ENCODE measurements around the gene DNMT3B. TPM values are rescaled to one million over a fixed set of nuclear protein-coding genes. Genes with fewer than 3 reads are reported as not detected.
"Not testable (repeated sequence)": the region's sequence is repeated elsewhere in the genome, so short reads cannot be mapped to it uniquely, and the experiment has no call there.

DNMT3B gene
- total RNA-seq, 3 donors from 2014 or later: 0.96 to 2.0 (median 1.8) TPM

GRCh38 chr20:32796383-32796948, 34.3 kb downstream of the DNMT3B start:
- H3K36me3 ChIP-seq: no peaks in the 10 kb centered on the region
- no peaks in the 10 kb centered on the region for H3K9me3 ChIP-seq
- H3K27ac ChIP-seq: no peak overlapping the region
- no peak for DNase-seq (ENCODE audit: low spot score in 2 of 2)
- intact Hi-C loops (cut with DNase I; ENCODE audit: low total_unique reads): no loop called here
- no peak overlapping the region for H3K4me3 ChIP-seq
- H3K4me1 ChIP-seq: no peaks in the 10 kb centered on the region
- TF ChIP-seq CTCF (IDR thresholded peaks at IDR 0.05): no peak
- TF ChIP-seq POLR2A (IDR thresholded peaks at IDR 0.05): no peak
- no peak for TF ChIP-seq POLR2AphosphoS5 (IDR thresholded peaks at IDR 0.05)
- H3K27me3 ChIP-seq: no peaks in the 10 kb centered on the region

GRCh38 chr20:32796981-32797451, 34.8 kb downstream of the DNMT3B start:
- no peak for TF ChIP-seq POLR2A (IDR thresholded peaks at IDR 0.05)
- no peak for TF ChIP-seq CTCF (IDR thresholded peaks at IDR 0.05)
- Histone ChIP-seq H3K36me3 (no peaks in the 10 kb centered on the region), H3K27ac (no peak overlapping the region), H3K9me3 (no peaks in the 10 kb centered on the region), H3K27me3 (no peaks in the 10 kb centered on the region), H3K4me1 (no peaks in the 10 kb centered on the region), H3K4me3 (no peak overlapping the region)
- no peak for DNase-seq (ENCODE audit: low spot score in 2 of 2)
- intact Hi-C loops (cut with DNase I; ENCODE audit: low total_unique reads): no loop called here

GRCh38 chr20:32797571-32797970, 35.4 kb downstream of the DNMT3B start:
- H3K27ac ChIP-seq; H3K4me1 ChIP-seq; H3K4me3 ChIP-seq; DNase-seq (ENCODE audit: low spot score in 2 of 2); H3K9me3 ChIP-seq; H3K36me3 ChIP-seq; intact Hi-C loops (cut with DNase I; ENCODE audit: low total_unique reads); H3K27me3 ChIP-seq: not testable (repeated sequence)

- Histone ChIP-seq H3K27ac (no peak overlapping the region), H3K4me1 (no peaks in the 10 kb centered on the region), H3K36me3 (no peaks in the 10 kb centered on the region), H3K4me3 (no peak overlapping the region), H3K27me3 (no peaks in the 10 kb centered on the region), H3K9me3 (no peaks in the 10 kb centered on the region)
- intact Hi-C loops (cut with DNase I; ENCODE audit: low total_unique reads): no loop called here
- no peak for TF ChIP-seq POLR2AphosphoS5 (IDR thresholded peaks at IDR 0.05)
- TF ChIP-seq CTCF (IDR thresholded peaks at IDR 0.05): no peak
- TF ChIP-seq POLR2A (IDR thresholded peaks at IDR 0.05): no peak
- no peak for DNase-seq (ENCODE audit: low spot score in 2 of 2)
Observed at GRCh38 chr20:32798046-32798981, 36.1 kb downstream of the DNMT3B start.

GRCh38 chr20:32803092-32803491, 40.9 kb downstream of the DNMT3B start:
- no peak overlapping the region for H3K4me3 ChIP-seq
- intact Hi-C loops (cut with DNase I; ENCODE audit: low total_unique reads): no loop called here
- DNase-seq (ENCODE audit: low spot score in 2 of 2): no peak
- H3K4me1 ChIP-seq: no peaks in the 10 kb centered on the region
- H3K9me3 ChIP-seq: no peaks in the 10 kb centered on the region
- H3K27me3 ChIP-seq: no peaks in the 10 kb centered on the region
- no peaks in the 10 kb centered on the region for H3K36me3 ChIP-seq
- H3K27ac ChIP-seq: no peak overlapping the region
- TF ChIP-seq POLR2A (IDR thresholded peaks at IDR 0.05): no peak
- TF ChIP-seq POLR2AphosphoS5 (IDR thresholded peaks at IDR 0.05): no peak
- TF ChIP-seq CTCF (IDR thresholded peaks at IDR 0.05): no peak
